GM12891 (cell line): ENCODE results near the gene AQR.
"Not testable (repeated sequence)": the region's sequence is repeated elsewhere in the genome, so short reads cannot be mapped to it uniquely, and the experiment has no call there.

Experiments
- POLR2A ChIP-seq: IDR thresholded peaks from 2 replicates; pipeline ENCODE4 v1.6.1; 2011; ENCODE audit warnings: low read depth, low read length, control low read depth
- SPI1 ChIP-seq: IDR thresholded peaks from 2 replicates; pipeline ENCODE4 v1.6.1; 2011; ENCODE audit warnings: low read depth, low read length, control low read depth

DNA sequence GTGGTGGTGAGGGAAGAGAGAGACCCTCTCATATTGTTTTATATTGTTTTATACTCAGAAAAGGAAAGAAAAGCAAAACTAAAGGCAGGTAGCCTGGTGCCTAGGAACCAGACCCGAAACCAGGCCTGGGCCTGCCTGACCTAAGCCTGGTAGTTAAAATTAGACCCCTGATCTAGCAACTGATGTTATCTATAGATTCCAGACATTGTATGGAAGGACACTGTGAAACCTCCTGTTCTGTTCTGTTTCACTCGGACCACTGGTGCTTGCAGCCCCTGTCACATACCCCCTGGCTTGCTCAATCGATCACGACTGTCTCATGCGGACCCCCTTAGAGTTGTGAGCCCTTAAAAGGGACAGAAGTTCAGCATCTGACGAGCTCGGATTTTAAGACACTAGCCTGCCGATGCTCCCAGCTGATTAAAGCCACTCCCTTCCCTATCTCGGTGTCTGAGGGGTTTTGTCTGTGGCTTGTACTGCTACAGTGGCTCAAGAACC is 156.6 kb downstream of the AQR start:
- TF ChIP-seq SPI1, POLR2A: not testable (repeated sequence)
